NCI-H2107 treated with DMSO at 0.1 percent for 48 hours (cell line): Measurements from ENCODE around the gene NRSN2.
"Not testable (repeated sequence)": the region's sequence is repeated elsewhere in the genome, so short reads cannot be mapped to it uniquely, and the experiment has no call there.

Source experiments
- DNase-seq: peaks from one replicate; lab custom pipeline; 2025; ENCODE audit not compliant: unreplicated experiment; lab: John Stamatoyannopoulos, UW

Gene NRSN2

GRCh38 chr20:325045-325888 lies 21.6 kb upstream of the NRSN2 start, which contains the start of gene SOX12:
Gene SOX12, plus strand, starts transcription at chr20:325552. Its CDS starts 373 bp downstream, at chr20:325925.
- peak; percentile 29 for DNase-seq

DNA sequence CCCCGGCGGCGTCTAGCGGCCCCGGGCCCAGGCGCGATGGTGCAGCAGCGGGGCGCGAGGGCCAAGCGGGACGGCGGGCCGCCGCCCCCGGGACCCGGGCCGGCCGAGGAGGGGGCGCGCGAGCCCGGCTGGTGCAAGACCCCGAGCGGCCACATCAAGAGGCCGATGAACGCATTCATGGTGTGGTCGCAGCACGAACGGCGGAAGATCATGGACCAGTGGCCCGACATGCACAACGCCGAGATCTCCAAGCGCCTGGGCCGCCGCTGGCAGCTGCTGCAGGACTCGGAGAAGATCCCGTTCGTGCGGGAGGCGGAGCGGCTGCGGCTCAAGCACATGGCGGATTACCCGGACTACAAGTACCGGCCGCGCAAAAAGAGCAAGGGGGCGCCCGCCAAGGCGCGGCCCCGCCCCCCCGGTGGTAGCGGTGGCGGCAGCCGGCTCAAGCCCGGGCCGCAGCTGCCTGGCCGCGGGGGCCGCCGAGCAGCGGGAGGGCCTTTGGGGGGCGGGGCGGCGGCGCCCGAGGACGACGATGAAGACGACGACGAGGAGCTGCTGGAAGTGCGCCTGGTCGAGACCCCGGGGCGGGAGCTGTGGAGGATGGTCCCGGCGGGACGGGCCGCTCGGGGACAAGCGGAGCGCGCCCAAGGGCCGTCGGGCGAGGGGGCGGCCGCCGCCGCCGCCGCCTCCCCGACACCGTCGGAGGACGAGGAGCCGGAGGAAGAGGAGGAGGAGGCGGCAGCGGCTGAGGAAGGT lies 20.8 kb upstream of the NRSN2 start:
- DNase-seq, result no peak

DNA sequence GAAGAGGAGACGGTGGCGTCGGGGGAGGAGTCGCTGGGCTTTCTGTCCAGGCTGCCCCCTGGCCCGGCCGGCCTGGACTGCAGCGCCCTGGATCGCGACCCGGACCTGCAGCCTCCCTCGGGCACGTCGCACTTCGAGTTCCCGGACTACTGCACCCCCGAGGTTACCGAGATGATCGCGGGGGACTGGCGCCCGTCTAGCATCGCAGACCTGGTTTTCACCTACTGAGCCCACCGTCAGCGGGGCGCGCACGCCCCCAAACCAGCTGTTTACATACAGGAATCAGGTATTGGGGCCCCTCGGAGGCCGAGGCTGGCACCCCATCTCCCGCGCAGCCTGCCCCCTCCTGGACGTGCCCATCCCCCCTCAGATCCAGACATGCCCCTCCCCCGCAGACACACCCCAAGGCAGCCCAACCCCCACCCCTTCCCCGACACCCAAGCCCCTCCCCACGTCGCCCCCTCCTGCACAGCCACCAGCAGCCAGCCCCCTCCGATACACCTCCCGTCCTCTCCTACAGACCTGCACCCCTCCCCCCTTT lies 20.2 kb upstream of the NRSN2 start:
- DNase-seq, result no peak

GRCh38 chr20:327186-328026 lies 19.5 kb upstream of the NRSN2 start:
- peak; percentile 18 for DNase-seq

- DNase-seq, result no peak
These were observed 18.6 kb upstream of the NRSN2 start for GRCh38 chr20:328027-328974.

DNA sequence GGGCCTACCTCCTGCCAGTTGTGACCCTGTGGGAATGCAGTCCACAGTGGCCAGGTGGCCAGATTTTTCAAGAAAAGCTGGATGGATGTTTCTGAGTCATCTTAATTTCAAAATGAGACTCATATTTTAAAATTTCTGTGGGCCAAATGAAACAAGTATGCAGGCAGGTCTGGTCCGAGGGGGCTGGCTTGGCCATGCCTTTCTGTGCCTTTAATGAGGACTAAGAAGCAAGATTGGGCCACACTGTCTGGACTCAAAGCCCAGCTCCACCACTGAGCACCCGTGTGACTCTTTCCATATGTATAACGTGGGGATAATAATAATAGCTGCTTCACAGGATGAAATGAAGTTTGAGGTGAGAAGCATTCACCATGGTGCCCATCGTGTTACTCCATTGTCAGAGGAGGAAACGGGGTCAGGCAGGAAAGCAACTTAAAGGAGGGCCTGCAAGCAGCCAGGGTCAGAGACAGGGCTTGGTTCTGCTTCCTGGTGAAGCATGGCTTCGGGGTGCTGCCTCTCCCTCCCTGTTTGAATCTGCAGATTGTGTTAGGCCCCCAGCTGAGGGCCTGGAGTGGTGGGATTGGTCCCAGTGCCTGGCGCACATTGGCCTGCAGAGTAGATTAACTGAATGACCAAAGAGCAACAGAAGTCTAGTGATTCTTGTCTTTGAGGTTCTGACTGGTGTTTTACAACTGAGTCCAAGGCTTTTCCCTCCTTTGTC lies 17.8 kb upstream of the NRSN2 start:
- DNase-seq, result no peak

- DNase-seq, result no peak
These were observed 17.1 kb upstream of the NRSN2 start for GRCh38 chr20:329851-330232.

DNA sequence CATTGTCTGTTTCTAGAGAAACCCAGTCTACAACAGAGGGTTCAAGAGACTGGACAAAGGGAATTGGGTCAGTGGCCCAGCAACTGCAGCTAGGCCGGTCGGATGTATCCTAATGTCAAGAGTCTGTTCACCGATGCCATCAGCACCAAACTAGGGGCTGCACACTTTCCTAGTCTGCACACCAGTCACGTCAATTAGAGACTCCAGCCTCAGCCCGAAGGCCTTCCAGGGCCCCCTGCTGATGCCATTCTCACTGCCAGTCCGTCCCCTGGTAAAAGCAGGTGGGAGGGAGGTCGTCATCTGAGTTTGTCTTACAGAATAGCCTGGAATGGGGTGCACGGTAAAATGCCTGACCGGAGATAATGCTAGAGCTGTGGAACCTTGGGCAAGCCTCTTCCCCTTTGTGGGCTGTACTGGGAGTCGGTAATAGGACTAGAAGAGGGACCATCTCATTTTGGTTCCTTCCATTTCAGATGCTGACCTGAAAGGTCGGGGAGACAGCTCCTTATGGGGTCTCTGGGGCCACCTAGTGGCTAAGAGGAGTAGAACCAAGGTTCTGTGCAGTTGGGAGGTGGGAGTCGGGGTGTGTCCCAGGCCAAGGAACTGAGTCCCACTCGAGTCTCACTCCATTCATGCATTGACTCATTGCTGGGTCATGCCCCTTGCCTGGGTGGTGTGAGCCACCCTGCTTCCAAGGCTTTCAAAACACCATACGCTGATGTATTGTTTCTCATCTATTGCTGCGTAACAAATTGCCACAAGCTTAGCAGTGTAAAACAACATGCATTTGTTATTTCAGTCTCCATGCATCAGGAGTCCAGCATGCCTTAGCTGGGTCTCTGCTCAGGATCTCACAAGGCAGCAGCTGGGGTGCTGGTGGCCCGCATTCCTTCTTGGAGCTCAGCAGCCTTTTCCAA lies 16.4 kb upstream of the NRSN2 start:
- DNase-seq, result peak; percentile 10

DNA sequence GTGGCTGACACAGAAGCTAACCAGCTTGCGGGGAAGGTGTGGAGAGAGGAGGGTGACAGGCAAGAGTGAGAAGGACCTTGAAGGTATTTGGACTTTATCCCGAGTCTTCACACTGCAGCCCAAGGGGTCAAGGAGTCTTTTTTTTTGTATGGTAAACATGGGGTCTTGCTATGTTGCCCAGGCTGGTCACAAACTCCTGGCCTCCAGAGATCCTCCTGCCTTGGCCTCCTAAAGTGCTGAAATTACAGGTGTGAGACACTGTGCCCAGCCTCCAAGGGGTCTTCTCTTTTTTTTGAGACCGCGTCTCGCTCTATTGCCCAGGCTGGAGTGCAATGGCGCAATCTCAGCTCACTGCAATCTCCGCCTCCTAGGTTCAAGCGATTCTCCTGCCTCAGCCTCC lies 12.3 kb upstream of the NRSN2 start:
- DNase-seq, result no peak

DNA sequence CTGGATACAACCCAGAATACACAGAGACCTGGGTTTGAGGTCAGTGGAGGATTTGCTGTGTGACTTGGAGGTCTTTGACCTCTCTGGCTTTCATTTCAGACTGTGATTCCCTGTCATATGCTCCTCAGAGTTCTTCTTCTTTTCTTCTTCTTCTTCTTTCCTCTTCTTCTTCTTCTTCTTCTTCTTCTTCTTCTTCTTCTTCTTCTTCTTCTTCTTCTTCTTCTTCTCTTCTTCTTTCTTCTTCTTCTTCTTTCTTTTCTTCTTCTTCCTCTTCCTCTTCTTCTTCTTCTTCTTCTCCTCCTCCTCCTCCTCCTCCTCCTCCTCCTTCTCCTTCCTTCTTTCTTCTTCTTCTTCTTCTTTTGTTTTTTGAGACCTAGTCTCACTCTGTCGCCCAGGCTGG lies 10.9 kb upstream of the NRSN2 start:
- DNase-seq, result not testable (repeated sequence)

- DNase-seq, result no peak
These were observed 5.2 kb upstream of the NRSN2 start for GRCh38 chr20:341682-342081.

GRCh38 chr20:343107-343506 lies 3.8 kb upstream of the NRSN2 start:
- DNase-seq, result no peak

DNA sequence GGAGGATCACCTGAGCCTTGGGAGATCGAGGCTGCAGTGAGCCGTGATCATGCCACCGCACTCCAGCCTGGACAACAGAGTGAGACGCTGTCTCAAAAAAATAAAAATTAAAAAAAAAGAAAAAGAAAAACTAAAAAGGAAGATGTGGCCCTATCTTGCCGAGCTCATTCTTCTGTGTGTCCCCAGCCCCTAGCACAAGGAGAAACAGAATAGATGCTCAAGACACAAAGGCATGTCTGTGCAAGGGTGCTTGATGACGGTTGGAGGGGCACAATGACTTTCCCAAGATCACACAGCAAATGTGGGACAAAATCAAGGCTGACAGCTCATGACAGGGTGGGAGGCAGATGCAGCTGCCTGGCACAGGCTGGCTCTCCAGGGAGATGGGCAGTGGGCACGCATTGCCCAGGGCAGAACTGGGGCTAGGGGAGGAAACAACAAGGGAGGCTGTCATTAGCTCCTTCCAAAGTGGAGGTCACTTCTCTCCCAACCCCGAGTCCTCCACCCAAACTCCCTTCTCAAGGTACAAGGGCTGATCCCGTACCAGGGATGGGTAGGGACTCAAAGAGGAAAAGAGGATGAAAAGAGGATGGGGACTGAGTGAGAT lies 775 bp upstream of the NRSN2 start:
- DNase-seq, result no peak

DNA sequence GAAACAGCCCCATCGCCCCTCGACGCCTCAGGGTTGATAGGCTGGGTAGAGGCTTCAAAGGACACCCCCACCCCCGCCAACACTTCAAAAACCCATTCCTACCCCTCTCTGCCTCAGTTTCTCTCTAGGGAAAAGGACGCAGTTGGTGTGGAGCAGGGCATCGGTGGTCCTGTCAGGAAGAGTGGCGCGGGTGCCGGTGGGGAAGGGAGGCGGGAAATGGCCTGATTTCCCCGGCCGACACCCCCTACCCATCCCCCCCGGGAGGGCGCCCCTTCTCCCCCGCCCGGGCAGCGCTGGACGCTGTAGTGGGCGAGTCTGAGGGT lies 367 bp downstream of the NRSN2 start:
- DNase-seq, result no peak

DNA sequence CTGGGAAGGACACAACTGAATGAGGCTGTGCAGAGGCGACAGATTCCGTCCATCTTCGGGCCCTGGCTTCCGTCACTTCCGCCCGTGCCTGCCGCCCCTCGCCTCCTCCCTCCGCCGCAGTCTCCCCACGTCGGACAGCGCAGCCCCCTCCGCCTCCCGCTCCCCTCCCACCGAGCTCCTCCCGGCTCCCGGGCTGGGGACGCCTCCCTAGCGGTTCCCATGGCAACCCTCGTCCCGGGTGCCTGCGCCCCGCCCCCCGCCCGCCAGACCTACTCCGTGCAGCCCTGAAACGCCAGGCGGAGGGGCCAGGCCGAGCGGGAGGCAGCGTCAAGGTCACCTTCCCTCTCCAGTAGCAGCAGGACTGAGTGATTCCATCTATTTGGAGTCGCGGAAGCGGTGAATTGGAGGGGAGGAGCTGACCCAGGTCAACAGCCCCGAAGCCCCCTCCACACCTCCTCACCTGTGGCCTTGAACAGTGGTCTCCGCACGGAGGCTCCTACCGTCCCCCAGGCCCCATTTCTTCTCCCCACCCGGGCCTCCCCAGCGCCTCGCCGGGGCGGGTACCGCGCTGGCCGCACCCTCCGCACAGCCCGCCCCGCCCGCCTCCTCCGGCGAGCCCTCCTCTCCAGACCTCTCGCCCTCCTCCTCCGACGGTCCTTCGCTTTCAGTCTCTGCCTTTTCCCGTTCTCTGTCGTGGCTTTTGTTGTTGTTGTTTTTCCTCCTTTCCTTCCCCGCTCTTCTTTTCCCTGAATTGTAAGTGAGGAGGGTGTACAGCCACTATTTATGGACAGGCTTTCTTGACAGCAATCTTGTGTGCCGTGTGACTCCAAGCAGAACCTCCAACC lies 951 bp downstream of the NRSN2 start:
- peak; percentile 64 for DNase-seq

GRCh38 chr20:348972-349841 lies 2.3 kb downstream of the NRSN2 start:
- no peak for DNase-seq
